ENCODE data around the gene VPS13D.

Gene VPS13D

GRCh38 chr1:12340544-12340930 is 110.7 kb downstream of the VPS13D start:
- no peak for DNase-seq
- Histone ChIP-seq H3K27me3 (replicated peaks; ENCODE audit: control insufficient read depth, insufficient read depth, low read length, poor library complexity, severe bottlenecking) (no peaks in the 10 kb centered on the region), H3K36me3 (ENCODE audit: control insufficient read depth, insufficient read depth, low read length) (peaks cover 11% of the 10 kb centered on the region), H3K9me3 (ENCODE audit: control insufficient read depth, low read length) (no peaks in the 10 kb centered on the region), H3K27ac (ENCODE audit: insufficient read depth, low read length, poor library complexity, severe bottlenecking) (no peak overlapping the region), H3K4me1 (ENCODE audit: control insufficient read depth, insufficient read depth, low read length, poor library complexity, severe bottlenecking) (peaks cover 14% of the 10 kb centered on the region), H3K4me3 (ENCODE audit: insufficient read depth, low read depth, low read length, poor library complexity, severe bottlenecking) (no peak overlapping the region)

- H3K4me1 ChIP-seq (ENCODE audit: control insufficient read depth, insufficient read depth, low read length, poor library complexity, severe bottlenecking): peaks cover 20% of the 10 kb centered on the region
- no peaks in the 10 kb centered on the region for H3K9me3 ChIP-seq (ENCODE audit: control insufficient read depth, low read length)
- H3K36me3 ChIP-seq (ENCODE audit: control insufficient read depth, insufficient read depth, low read length): peaks cover 11% of the 10 kb centered on the region
- H3K27me3 ChIP-seq (replicated peaks; ENCODE audit: control insufficient read depth, insufficient read depth, low read length, poor library complexity, severe bottlenecking): no peaks in the 10 kb centered on the region
- no peak overlapping the region for H3K27ac ChIP-seq (ENCODE audit: insufficient read depth, low read length, poor library complexity, severe bottlenecking)
- no peak for DNase-seq
- no peak overlapping the region for H3K4me3 ChIP-seq (ENCODE audit: insufficient read depth, low read depth, low read length, poor library complexity, severe bottlenecking)
Observed at GRCh38 chr1:12341667-12342066, 111.8 kb downstream of the VPS13D start.

- Histone ChIP-seq H3K27me3 (replicated peaks; ENCODE audit: control insufficient read depth, insufficient read depth, low read length, poor library complexity, severe bottlenecking) (no peaks in the 10 kb centered on the region), H3K4me1 (ENCODE audit: control insufficient read depth, insufficient read depth, low read length, poor library complexity, severe bottlenecking) (peaks cover 20% of the 10 kb centered on the region), H3K36me3 (ENCODE audit: control insufficient read depth, insufficient read depth, low read length) (peaks cover 12% of the 10 kb centered on the region), H3K9me3 (ENCODE audit: control insufficient read depth, low read length) (no peaks in the 10 kb centered on the region), H3K27ac (ENCODE audit: insufficient read depth, low read length, poor library complexity, severe bottlenecking) (no peak overlapping the region), H3K4me3 (ENCODE audit: insufficient read depth, low read depth, low read length, poor library complexity, severe bottlenecking) (no peak overlapping the region)
- no peak for DNase-seq
Observed at GRCh38 chr1:12342401-12343003, 112.7 kb downstream of the VPS13D start.

- peaks cover 17% of the 10 kb centered on the region for H3K36me3 ChIP-seq (ENCODE audit: control insufficient read depth, insufficient read depth, low read length)
- DNase-seq: no peak
- no peak overlapping the region for H3K4me3 ChIP-seq (ENCODE audit: insufficient read depth, low read depth, low read length, poor library complexity, severe bottlenecking)
- no peak overlapping the region for H3K27ac ChIP-seq (ENCODE audit: insufficient read depth, low read length, poor library complexity, severe bottlenecking)
- no peaks in the 10 kb centered on the region for H3K9me3 ChIP-seq (ENCODE audit: control insufficient read depth, low read length)
- H3K4me1 ChIP-seq (ENCODE audit: control insufficient read depth, insufficient read depth, low read length, poor library complexity, severe bottlenecking): peaks cover 20% of the 10 kb centered on the region
- no peaks in the 10 kb centered on the region for H3K27me3 ChIP-seq (replicated peaks; ENCODE audit: control insufficient read depth, insufficient read depth, low read length, poor library complexity, severe bottlenecking)
Observed at GRCh38 chr1:12343823-12344487, 114.1 kb downstream of the VPS13D start.

- Histone ChIP-seq H3K27me3 (replicated peaks; ENCODE audit: control insufficient read depth, insufficient read depth, low read length, poor library complexity, severe bottlenecking) (no peaks in the 10 kb centered on the region), H3K4me1 (ENCODE audit: control insufficient read depth, insufficient read depth, low read length, poor library complexity, severe bottlenecking) (peaks cover 20% of the 10 kb centered on the region), H3K9me3 (ENCODE audit: control insufficient read depth, low read length) (no peaks in the 10 kb centered on the region), H3K4me3 (ENCODE audit: insufficient read depth, low read depth, low read length, poor library complexity, severe bottlenecking) (peak overlapping the region; percentile 10), H3K36me3 (ENCODE audit: control insufficient read depth, insufficient read depth, low read length) (peaks cover 25% of the 10 kb centered on the region), H3K27ac (ENCODE audit: insufficient read depth, low read length, poor library complexity, severe bottlenecking) (peak overlapping the region; percentile 55)
- no peak for DNase-seq
Observed at GRCh38 chr1:12344596-12345349, 114.9 kb downstream of the VPS13D start.

GRCh38 chr1:12345350-12346217 is 115.8 kb downstream of the VPS13D start:
- Histone ChIP-seq H3K36me3 (ENCODE audit: control insufficient read depth, insufficient read depth, low read length) (peaks cover 34% of the 10 kb centered on the region), H3K27me3 (replicated peaks; ENCODE audit: control insufficient read depth, insufficient read depth, low read length, poor library complexity, severe bottlenecking) (no peaks in the 10 kb centered on the region), H3K9me3 (ENCODE audit: control insufficient read depth, low read length) (no peaks in the 10 kb centered on the region), H3K4me1 (ENCODE audit: control insufficient read depth, insufficient read depth, low read length, poor library complexity, severe bottlenecking) (peaks cover 20% of the 10 kb centered on the region), H3K27ac (ENCODE audit: insufficient read depth, low read length, poor library complexity, severe bottlenecking) (peak overlapping the region; percentile 55), H3K4me3 (ENCODE audit: insufficient read depth, low read depth, low read length, poor library complexity, severe bottlenecking) (peak overlapping the region; percentile 10)
- peak in 1 of 3 donors; percentile 2 for DNase-seq

GRCh38 chr1:12346483-12347151 is 116.8 kb downstream of the VPS13D start:
- Histone ChIP-seq H3K27me3 (replicated peaks; ENCODE audit: control insufficient read depth, insufficient read depth, low read length, poor library complexity, severe bottlenecking) (no peaks in the 10 kb centered on the region), H3K9me3 (ENCODE audit: control insufficient read depth, low read length) (no peaks in the 10 kb centered on the region), H3K36me3 (ENCODE audit: control insufficient read depth, insufficient read depth, low read length) (peaks cover 39% of the 10 kb centered on the region), H3K27ac (ENCODE audit: insufficient read depth, low read length, poor library complexity, severe bottlenecking) (no peak overlapping the region), H3K4me1 (ENCODE audit: control insufficient read depth, insufficient read depth, low read length, poor library complexity, severe bottlenecking) (peaks cover 20% of the 10 kb centered on the region), H3K4me3 (ENCODE audit: insufficient read depth, low read depth, low read length, poor library complexity, severe bottlenecking) (no peak overlapping the region)
- no peak for DNase-seq

- Histone ChIP-seq H3K36me3 (ENCODE audit: control insufficient read depth, insufficient read depth, low read length) (peaks cover 39% of the 10 kb centered on the region), H3K27me3 (replicated peaks; ENCODE audit: control insufficient read depth, insufficient read depth, low read length, poor library complexity, severe bottlenecking) (no peaks in the 10 kb centered on the region)
Observed at GRCh38 chr1:12348113-12348512, 118.3 kb downstream of the VPS13D start.

GRCh38 chr1:12353981-12354380 is 124.2 kb downstream of the VPS13D start:
- Histone ChIP-seq H3K27ac (ENCODE audit: insufficient read depth, low read length, poor library complexity, severe bottlenecking) (no peak overlapping the region), H3K4me3 (ENCODE audit: insufficient read depth, low read depth, low read length, poor library complexity, severe bottlenecking) (no peak overlapping the region), H3K9me3 (ENCODE audit: control insufficient read depth, low read length) (no peaks in the 10 kb centered on the region), H3K36me3 (ENCODE audit: control insufficient read depth, insufficient read depth, low read length) (peaks cover 43% of the 10 kb centered on the region), H3K27me3 (replicated peaks; ENCODE audit: control insufficient read depth, insufficient read depth, low read length, poor library complexity, severe bottlenecking) (no peaks in the 10 kb centered on the region), H3K4me1 (ENCODE audit: control insufficient read depth, insufficient read depth, low read length, poor library complexity, severe bottlenecking) (no peaks in the 10 kb centered on the region)
- no peak for DNase-seq

More at GRCh38 chr1:12348113-12348512, 118.3 kb downstream of the VPS13D start:
- Histone ChIP-seq H3K4me3 (ENCODE audit: insufficient read depth, low read depth, low read length, poor library complexity, severe bottlenecking) (no peak overlapping the region), H3K9me3 (ENCODE audit: control insufficient read depth, low read length) (no peaks in the 10 kb centered on the region), H3K4me1 (ENCODE audit: control insufficient read depth, insufficient read depth, low read length, poor library complexity, severe bottlenecking) (peaks cover 20% of the 10 kb centered on the region), H3K27ac (ENCODE audit: insufficient read depth, low read length, poor library complexity, severe bottlenecking) (no peak overlapping the region)
- DNase-seq: no peak

Data from effector memory CD4-positive, alpha-beta T cell (primary cell).